GM23338 (cell line): ENCODE results near the gene PRTN3. TPM values are rescaled to one million over a fixed set of nuclear protein-coding genes. Genes with fewer than 3 reads are reported as not detected.
A peak's percentile ranks its signal among the peaks of the same experiment; 100 is the strongest.

Experiments used
- ATAC-seq: fragments of 200-7000 bp; cut with Tn5 transposase; 3 replicates; pipeline ENCODE4 v1.9.1; 2020
- DNase-seq: peaks from one replicate; pipeline ENCODE4 v3.0.0-alpha.2; 2015; ENCODE audit warnings: low spot score
- H2AFZ ChIP-seq: fragments of 200-600 bp; sonication (generic); 2 replicates; pipeline ENCODE4 v1.8.0; 2016; ENCODE audit warnings: antibody characterized with exemption, mild to moderate bottlenecking, moderate library complexity
- H3F3A ChIP-seq: fragments of 200-600 bp; sonication (generic); replicated peaks from 2 replicates; pipeline ENCODE4 v1.8.0; 2017; ENCODE audit warnings: antibody characterized with exemption, mixed run types, low read depth
- H3K27ac ChIP-seq: fragments of 200-600 bp; sonication (generic); 2 replicates; pipeline ENCODE4 v1.6.1; 2016; ENCODE audit warnings: low read depth
- H3K27me3 ChIP-seq: fragments of 200-600 bp; sonication (generic); 2 replicates; pipeline ENCODE4 v1.8.0; 2016; ENCODE audit warnings: mild to moderate bottlenecking, mixed run types, moderate library complexity; ENCODE audit not compliant: insufficient read depth
- H3K36me3 ChIP-seq: fragments of 200-600 bp; sonication (generic); 2 replicates; pipeline ENCODE4 v1.8.0; 2016; ENCODE audit warnings: mild to moderate bottlenecking; ENCODE audit not compliant: insufficient read depth
- H3K4me1 ChIP-seq: fragments of 200-600 bp; sonication (generic); 2 replicates; pipeline ENCODE4 v1.8.0; 2016; ENCODE audit warnings: mild to moderate bottlenecking, moderate library complexity; ENCODE audit not compliant: insufficient read depth
- H3K4me2 ChIP-seq: fragments of 200-600 bp; sonication (generic); 2 replicates; pipeline ENCODE4 v1.7.1; 2017; ENCODE audit warnings: mixed run types
- H3K4me3 ChIP-seq: fragments of 200-600 bp; sonication (generic); 2 replicates; pipeline ENCODE4 v1.6.1; 2016; ENCODE audit warnings: mixed run types
- H3K79me2 ChIP-seq: fragments of 200-600 bp; sonication (generic); replicated peaks from 2 replicates; pipeline ENCODE4 v1.8.0; 2017; ENCODE audit warnings: mild to moderate bottlenecking; ENCODE audit not compliant: insufficient read depth
- H3K9me2 ChIP-seq: fragments of 200-600 bp; sonication (generic); 2 replicates; pipeline ENCODE4 v1.8.0; 2017; ENCODE audit not compliant: insufficient read depth
- H4K20me1 ChIP-seq: fragments of 200-600 bp; sonication (generic); replicated peaks from 2 replicates; pipeline ENCODE4 v1.8.0; 2017; ENCODE audit warnings: mild to moderate bottlenecking; ENCODE audit not compliant: insufficient read depth
- H3K27ac Mint-ChIP-seq: 2 replicates; pipeline ENCODE4 v1.8.0; 2020; ENCODE audit warnings: inconsistent platforms, mild to moderate bottlenecking, moderate library complexity, mixed read lengths
- H3K27me3 Mint-ChIP-seq: 3 replicates; pipeline ENCODE4 v1.8.0; 2022; ENCODE audit warnings: low read depth, mild to moderate bottlenecking, moderate library complexity, mixed read lengths, inconsistent platforms; ENCODE audit not compliant: insufficient read depth, poor library complexity
- H3K36me3 Mint-ChIP-seq: 3 replicates; pipeline ENCODE4 v1.8.0; 2021; ENCODE audit warnings: low read depth, mild to moderate bottlenecking, inconsistent platforms, moderate library complexity, mixed read lengths
- H3K4me1 Mint-ChIP-seq: 3 replicates; pipeline ENCODE4 v1.8.0; 2020; ENCODE audit warnings: mild to moderate bottlenecking, inconsistent platforms, mixed read lengths
- H3K4me3 Mint-ChIP-seq: 3 replicates; pipeline ENCODE4 v1.8.0; 2021; ENCODE audit warnings: moderate library complexity, mild to moderate bottlenecking, inconsistent platforms, mixed read lengths
- H3K9me3 Mint-ChIP-seq: 3 replicates; pipeline ENCODE4 v1.8.0; 2020; ENCODE audit warnings: moderate library complexity, mild to moderate bottlenecking, inconsistent platforms, mixed read lengths
- ETS1 ChIP-seq: IDR thresholded peaks from 2 replicates; pipeline ENCODE4 v1.6.1; 2016; ENCODE audit warnings: antibody characterized with exemption
- EZH2 ChIP-seq: fragments of 200-600 bp; sonication (generic); IDR thresholded peaks from one replicate; pipeline ENCODE4 v1.8.0; 2017; ENCODE audit warnings: antibody characterized with exemption, mild to moderate bottlenecking, low read depth; ENCODE audit not compliant: unreplicated experiment
- EZH2phosphoT487 ChIP-seq: fragments of 200-600 bp; sonication (generic); IDR thresholded peaks from one replicate; pipeline ENCODE4 v1.8.1; 2018; ENCODE audit warnings: antibody characterized with exemption; ENCODE audit not compliant: unreplicated experiment
- JUNB ChIP-seq: IDR thresholded peaks from one replicate; pipeline ENCODE4 v1.6.1; 2016; ENCODE audit warnings: antibody characterized with exemption; ENCODE audit not compliant: unreplicated experiment
- NANOG ChIP-seq: IDR thresholded peaks from 2 replicates; pipeline ENCODE4 v1.6.1; 2016; ENCODE audit warnings: antibody characterized with exemption, borderline replicate concordance
- REST ChIP-seq: IDR thresholded peaks from one replicate; pipeline ENCODE4 v1.6.1; 2018; ENCODE audit warnings: antibody characterized with exemption; ENCODE audit not compliant: unreplicated experiment
- STAT1 ChIP-seq: IDR thresholded peaks from one replicate; pipeline ENCODE4 v1.6.1; 2016; ENCODE audit warnings: antibody characterized with exemption; ENCODE audit not compliant: unreplicated experiment
- ZNF114 ChIP-seq: fragments of 250-450 bp; sonication (Bioruptor Pico); IDR thresholded peaks from 2 replicates; pipeline ENCODE4 v1.5.0; 2020; ENCODE audit warnings: mild to moderate bottlenecking, moderate library complexity
- ZNF331 ChIP-seq: fragments of 250-450 bp; sonication (Bioruptor Pico); IDR thresholded peaks from 2 replicates; pipeline ENCODE4 v1.5.0; 2020; ENCODE audit warnings: low read depth, mild to moderate bottlenecking, moderate library complexity
- polyA plus RNA-seq: library from polyadenylated mRNA; unstranded; fragments of >200 nt; fragmentation: Nextera tagmentation; extraction: Ambion mirVana; gene quantifications from 2 replicates; pipeline ENCODE4 v1.2.1, GENCODE V29; 2016
- total RNA-seq: library from RNA; depleted of rRNA; stranded (reverse); fragments of >200 nt; shearing (Covaris generic); gene quantifications from 2 replicates; pipeline ENCODE4 v1.2.3, GENCODE V29; 2014

Gene PRTN3
- total and polyA plus RNA-seq, 2 experiments from 2014 or later: 0.21 to 0.68 TPM

GRCh38 chr19:866769-867300, 26.0 kb downstream of the PRTN3 start:
- peaks cover 28% of the 10 kb centered on the region for H3F3A ChIP-seq
- peaks cover 23% of the 10 kb centered on the region for H3K36me3 Mint-ChIP-seq
- H3K4me3 Mint-ChIP-seq: no peak overlapping the region
- H3K79me2 ChIP-seq: no peaks in the 10 kb centered on the region
- H3K4me1 ChIP-seq: no peaks in the 10 kb centered on the region
- H2AFZ ChIP-seq: no peak overlapping the region
- no peak for DNase-seq
- peaks cover 5% of the 10 kb centered on the region for H3K4me1 Mint-ChIP-seq
- peaks cover 5% of the 10 kb centered on the region for H3K9me3 Mint-ChIP-seq
- peaks cover 4% of the 10 kb centered on the region; the same call in 1 of the 2 replicates for H3K27me3 ChIP-seq
- no peaks in the 10 kb centered on the region for H3K36me3 ChIP-seq
- no peak for TF ChIP-seq ETS1
- TF ChIP-seq JUNB: no peak
- no peak for TF ChIP-seq STAT1
- no peak for TF ChIP-seq ZNF331 (CRISPR knock-in tag)
- TF ChIP-seq EZH2phosphoT487: no peak
- TF ChIP-seq EZH2: no peak
- peaks cover 9% of the 10 kb centered on the region; the same call in 1 of the 2 replicates for H4K20me1 ChIP-seq
- H3K4me2 ChIP-seq: no peak overlapping the region
- no peak overlapping the region for H3K27ac Mint-ChIP-seq
- ATAC-seq: no peak
- H3K27me3 Mint-ChIP-seq: peaks cover 26% of the 10 kb centered on the region
- no peak overlapping the region for H3K27ac ChIP-seq
- H3K4me3 ChIP-seq: no peak overlapping the region
- H3K9me2 ChIP-seq: no peaks in the 10 kb centered on the region

- Histone ChIP-seq H3K27me3 (peaks cover 4% of the 10 kb centered on the region; the same call in 1 of the 2 replicates), H4K20me1 (peaks cover 9% of the 10 kb centered on the region; the same call in 1 of the 2 replicates), H3K79me2 (no peaks in the 10 kb centered on the region), H3K4me1 (no peaks in the 10 kb centered on the region), H3K27ac (no peak overlapping the region), H3K36me3 (no peaks in the 10 kb centered on the region), H3F3A (peaks cover 33% of the 10 kb centered on the region), H2AFZ (no peak overlapping the region), H3K4me2 (no peak overlapping the region), H3K4me3 (no peak overlapping the region), H3K9me2 (no peaks in the 10 kb centered on the region)
- Mint-ChIP-seq H3K27me3 (peaks cover 29% of the 10 kb centered on the region), H3K27ac (no peak overlapping the region), H3K9me3 (peaks cover 7% of the 10 kb centered on the region), H3K4me3 (no peak overlapping the region), H3K4me1 (peaks cover 5% of the 10 kb centered on the region), H3K36me3 (peaks cover 27% of the 10 kb centered on the region)
- ATAC-seq: peak; percentile 13
- TF ChIP-seq NANOG (no peak), EZH2 (no peak), ZNF114 (CRISPR knock-in tag) (no peak), JUNB (no peak), ZNF331 (CRISPR knock-in tag) (no peak), ETS1 (no peak), REST (no peak)
- no peak for DNase-seq
Observed at GRCh38 chr19:867301-867793, 26.5 kb downstream of the PRTN3 start.
